ENCODE results near the gene RPS19. TPM values are rescaled to one million over a fixed set of nuclear protein-coding genes. Genes with fewer than 3 reads are reported as not detected.

RPS19 gene
- total RNA-seq, 4 donors from 2014 or later = 180 to 636 (median 401) TPM

DNA sequence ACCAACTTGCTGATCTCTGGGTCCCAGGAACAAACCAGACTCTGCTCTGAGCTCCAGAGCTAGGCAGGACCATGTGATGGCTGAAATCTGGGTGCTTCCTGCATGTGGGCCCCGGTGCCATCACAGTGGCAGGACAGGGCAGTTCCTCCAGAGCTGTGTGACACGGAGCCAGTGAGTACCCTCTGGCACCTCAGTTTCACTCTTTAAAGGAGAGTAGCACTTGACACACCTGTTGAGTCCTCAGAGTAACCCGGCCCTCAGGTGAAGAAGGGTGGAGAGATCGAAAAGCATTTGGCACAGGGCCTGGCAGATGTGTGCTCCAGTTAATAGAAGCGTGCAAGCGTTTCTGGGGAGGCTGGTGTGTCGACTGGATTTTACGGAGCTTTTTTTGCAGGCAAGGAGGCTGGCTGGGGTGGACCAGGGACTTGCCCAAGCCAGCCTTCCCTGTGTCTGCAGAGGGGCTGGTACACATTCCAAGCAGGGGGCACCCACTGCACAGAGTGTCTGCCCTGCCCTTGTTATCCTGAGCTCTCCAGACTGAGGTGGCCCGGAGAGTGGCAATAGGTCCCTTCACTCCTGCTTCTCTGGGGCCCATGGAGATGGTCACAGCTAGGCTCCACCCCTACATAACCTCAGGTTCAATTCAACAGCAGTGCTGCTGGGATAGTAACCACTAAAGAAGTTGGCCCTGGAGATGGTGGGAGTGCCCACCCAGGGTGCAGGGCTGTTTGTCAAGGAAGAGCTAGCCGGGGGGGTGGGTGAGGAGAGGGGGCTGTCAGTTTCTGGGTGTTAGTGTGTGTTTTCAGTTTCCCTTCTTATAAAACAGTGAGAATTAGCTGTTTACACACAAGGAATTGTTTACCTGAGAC is 8.3 kb downstream of the RPS19 start:
- H3K4me3 ChIP-seq = no peak overlapping the region
- no peak overlapping the region for H3K27ac ChIP-seq
- in situ Hi-C loops (cut with MboI; ENCODE audit: low sequenced_read_pairs in 4 of 4) = loop anchor here in 1 of 4 donors (10.0 kb wide), 1 partner anchor 86 kb away; the partner anchor contains the start of gene RABAC1
- H3K36me3 ChIP-seq = peaks cover 0 to 67% of the 10 kb centered on the region in 2 donors
- no peak for DNase-seq
- ATAC-seq = no peak
- TF ChIP-seq POLR2A (IDR thresholded peaks at IDR 0.05) (no peak), CTCF (IDR thresholded peaks at IDR 0.05 in 4 of 5, conservative IDR thresholded peaks at IDR 0.05 in 1 of 5) (no peak)
- no peaks in the 10 kb centered on the region for H3K27me3 ChIP-seq
- intact Hi-C loops (cut with DNase I; ENCODE audit: low total_unique reads) = loop anchor here (10.0 kb wide), 2 partner anchors 346 to 456 kb away; partner anchors contain the start of genes DEDD2 and MEGF8
- no peaks in the 10 kb centered on the region for H3K9me3 ChIP-seq
- H3K4me1 ChIP-seq = peaks cover 1% of the 10 kb centered on the region in 2 donors

DNA sequence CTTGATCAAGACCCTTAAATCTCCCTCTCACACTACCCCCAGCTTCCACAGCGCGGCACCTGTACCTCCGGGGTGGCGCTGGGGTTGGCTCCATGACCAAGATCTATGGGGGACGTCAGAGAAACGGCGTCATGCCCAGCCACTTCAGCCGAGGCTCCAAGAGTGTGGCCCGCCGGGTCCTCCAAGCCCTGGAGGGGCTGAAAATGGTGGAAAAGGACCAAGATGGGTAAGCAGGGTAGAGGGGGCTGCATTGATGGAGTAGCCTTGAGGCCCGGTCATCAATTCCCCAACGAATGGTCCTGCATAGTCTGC is 8.9 kb downstream of the RPS19 start:
- H3K4me1 ChIP-seq = no peaks in the 10 kb centered on the region
- H3K27me3 ChIP-seq = no peaks in the 10 kb centered on the region
- ATAC-seq (no peak), DNase-seq (no peak)
- H3K36me3 ChIP-seq = peaks cover 0 to 62% of the 10 kb centered on the region in 2 donors
- no peaks in the 10 kb centered on the region for H3K9me3 ChIP-seq
- intact Hi-C loops (cut with DNase I; ENCODE audit: low total_unique reads) = loop anchor here (10.0 kb wide), 2 partner anchors 346 to 456 kb away; partner anchors contain the start of genes DEDD2 and MEGF8
- H3K4me3 ChIP-seq = no peak overlapping the region
- in situ Hi-C loops (cut with MboI; ENCODE audit: low sequenced_read_pairs in 4 of 4) = loop anchor here in 1 of 4 donors (10.0 kb wide), 1 partner anchor 86 kb away; the partner anchor contains the start of gene RABAC1
- no peak for TF ChIP-seq CTCF (IDR thresholded peaks at IDR 0.05 in 4 of 5, conservative IDR thresholded peaks at IDR 0.05 in 1 of 5)
- TF ChIP-seq POLR2A (IDR thresholded peaks at IDR 0.05) = no peak
- no peak overlapping the region for H3K27ac ChIP-seq

- no peak overlapping the region for H3K27ac ChIP-seq
- no peaks in the 10 kb centered on the region for H3K4me1 ChIP-seq
- no peak overlapping the region for H3K4me3 ChIP-seq
- in situ Hi-C loops (cut with MboI; ENCODE audit: low sequenced_read_pairs in 4 of 4) = loop anchor here in 1 of 4 donors (10.0 kb wide), 1 partner anchor 85 kb away; the partner anchor contains the start of gene RABAC1
- no peak for ATAC-seq
- H3K36me3 ChIP-seq = peaks cover 0 to 57% of the 10 kb centered on the region in 2 donors
- TF ChIP-seq POLR2A (IDR thresholded peaks at IDR 0.05) (no peak), CTCF (IDR thresholded peaks at IDR 0.05 in 4 of 5, conservative IDR thresholded peaks at IDR 0.05 in 1 of 5) (no peak)
- intact Hi-C loops (cut with DNase I; ENCODE audit: low total_unique reads) = loop anchor here (10.0 kb wide), 2 partner anchors 345 to 455 kb away; partner anchors contain the start of genes DEDD2 and MEGF8
- DNase-seq = no peak
- no peaks in the 10 kb centered on the region for H3K9me3 ChIP-seq
- H3K27me3 ChIP-seq = no peaks in the 10 kb centered on the region
Observed at GRCh38 chr19:41869374-41869955, 9.4 kb downstream of the RPS19 start.

- no peaks in the 10 kb centered on the region for H3K27me3 ChIP-seq
- intact Hi-C loops (cut with DNase I; ENCODE audit: low total_unique reads) (no loop called here), in situ Hi-C loops (cut with MboI; ENCODE audit: low sequenced_read_pairs in 4 of 4) (no loop called here)
- H3K36me3 ChIP-seq = peaks cover 0 to 47% of the 10 kb centered on the region in 2 donors
- H3K27ac ChIP-seq = no peak overlapping the region
- DNase-seq (no peak), ATAC-seq (no peak)
- no peaks in the 10 kb centered on the region for H3K9me3 ChIP-seq
- TF ChIP-seq POLR2A (IDR thresholded peaks at IDR 0.05) (no peak), CTCF (IDR thresholded peaks at IDR 0.05 in 4 of 5, conservative IDR thresholded peaks at IDR 0.05 in 1 of 5) (no peak)
- no peak overlapping the region for H3K4me3 ChIP-seq
- H3K4me1 ChIP-seq = no peaks in the 10 kb centered on the region
Observed at GRCh38 chr19:41870401-41870873, 10.4 kb downstream of the RPS19 start.

All from gastrocnemius medialis (tissue), 4 donors.